Ecto neural progenitor cell (in vitro differentiated cells): ENCODE data around the gene ABCD1.
"Not testable (repeated sequence)": the region's sequence is repeated elsewhere in the genome, so short reads cannot be mapped to it uniquely, and the experiment has no call there.

Experiments
- DNase-seq: peaks from one replicate; pipeline ENCODE4 v3.0.0-alpha.2; 2018; ENCODE audit warnings: low spot score

The ABCD1 gene

GRCh38 chrX:153724252-153725038 is at the start of gene ABCD1, which contains the start of gene BCAP31:
ABCD1 (plus strand) TSS chrX:153724856; CDS start chrX:153725267, 411 bp downstream.
BCAP31 (minus strand) TSS chrX:153724387; CDS start chrX:153723244, 1,143 bp downstream.
- peak; percentile 90 for DNase-seq

- no peak for DNase-seq
Observed at GRCh38 chrX:153681175-153681574, 43.5 kb upstream of the ABCD1 start.

DNA sequence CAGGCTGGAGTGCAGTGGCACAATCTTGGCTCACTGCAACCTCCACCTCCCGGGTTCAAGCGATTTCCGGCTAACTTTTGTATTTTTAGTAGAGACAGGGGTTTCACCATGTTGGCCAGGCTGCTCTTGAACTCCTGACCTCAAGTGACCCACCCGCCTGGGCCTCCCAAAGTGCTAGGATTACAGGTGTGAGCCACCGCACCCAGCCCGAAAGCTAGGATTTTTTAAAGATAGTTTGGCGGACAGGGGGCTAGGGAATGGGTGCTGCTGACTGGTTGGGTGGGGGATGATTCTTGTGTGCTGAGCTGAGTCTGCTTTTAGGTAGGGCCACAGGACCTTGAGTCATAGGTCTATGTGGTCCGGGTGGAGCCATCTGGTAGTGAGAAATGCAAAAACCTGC is 41.2 kb upstream of the ABCD1 start:
- DNase-seq, result not testable (repeated sequence)

- peak; percentile 79 for DNase-seq
Observed at GRCh38 chrX:153684467-153685155, 40.0 kb upstream of the ABCD1 start.

GRCh38 chrX:153685156-153685536 is 39.5 kb upstream of the ABCD1 start:
- DNase-seq, result peak; percentile 62

GRCh38 chrX:153685751-153686696 is 38.6 kb upstream of the ABCD1 start:
- DNase-seq, result no peak

GRCh38 chrX:153686711-153687110 is 37.9 kb upstream of the ABCD1 start:
- peak; percentile 65 for DNase-seq

DNA sequence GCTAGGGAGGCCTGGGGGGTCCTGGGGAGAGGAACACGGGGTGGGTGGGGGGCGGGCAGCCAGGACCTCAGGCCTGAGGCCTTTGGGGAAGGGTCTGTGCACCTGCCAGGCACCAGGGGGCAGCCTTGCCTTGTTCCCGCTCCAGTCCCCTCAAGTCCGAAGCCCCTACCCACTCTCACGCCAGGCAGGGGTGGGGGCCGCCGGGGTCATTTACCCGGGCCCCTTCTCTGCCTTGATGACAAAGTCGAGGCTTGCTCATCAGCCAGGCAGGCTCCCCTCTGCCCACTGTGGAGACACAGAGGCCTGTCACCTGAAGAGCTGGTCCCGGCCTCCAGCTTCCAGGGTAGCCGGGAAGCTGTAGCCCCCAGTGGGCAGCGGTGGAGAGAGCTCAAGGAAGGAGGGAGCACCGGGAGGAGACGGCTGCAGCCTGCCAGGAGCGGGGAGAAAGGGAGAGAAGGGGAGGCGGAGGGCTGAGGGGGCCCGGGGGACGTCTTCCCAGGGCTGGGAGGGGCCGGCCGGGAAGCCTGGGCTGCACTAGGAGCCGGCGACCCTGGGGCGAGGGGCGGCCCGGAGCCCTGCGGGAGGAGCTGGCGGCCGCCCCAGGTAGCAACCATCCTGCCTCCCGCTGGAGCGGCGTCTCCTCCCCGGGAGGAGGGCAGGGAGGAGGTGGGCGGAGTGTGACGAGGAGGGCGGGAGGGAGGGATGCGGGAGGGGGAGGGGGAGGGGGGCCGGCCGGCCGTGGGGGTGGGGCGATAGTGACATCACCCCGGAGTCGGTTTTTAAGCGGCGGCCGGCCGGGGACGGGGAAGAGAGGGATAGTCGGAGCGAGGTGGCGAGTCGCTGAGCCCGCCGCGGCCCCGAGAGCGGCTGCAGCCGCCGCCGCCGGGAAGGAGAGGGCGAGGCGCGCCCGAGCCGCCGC is 37.3 kb upstream of the ABCD1 start, which contains the start of gene SLC6A8:
Gene SLC6A8 (plus strand): TSS at position 806 of the 919 bp plus-strand sequence. CDS start 649 bp downstream, outside the sequence.
- DNase-seq, result peak; percentile 80

- DNase-seq, result no peak
Observed at GRCh38 chrX:153688071-153688470, 36.6 kb upstream of the ABCD1 start.

GRCh38 chrX:153688506-153688905 is 36.1 kb upstream of the ABCD1 start:
- DNase-seq, result no peak

GRCh38 chrX:153688911-153689590 is 35.6 kb upstream of the ABCD1 start:
- DNase-seq, result no peak

DNA sequence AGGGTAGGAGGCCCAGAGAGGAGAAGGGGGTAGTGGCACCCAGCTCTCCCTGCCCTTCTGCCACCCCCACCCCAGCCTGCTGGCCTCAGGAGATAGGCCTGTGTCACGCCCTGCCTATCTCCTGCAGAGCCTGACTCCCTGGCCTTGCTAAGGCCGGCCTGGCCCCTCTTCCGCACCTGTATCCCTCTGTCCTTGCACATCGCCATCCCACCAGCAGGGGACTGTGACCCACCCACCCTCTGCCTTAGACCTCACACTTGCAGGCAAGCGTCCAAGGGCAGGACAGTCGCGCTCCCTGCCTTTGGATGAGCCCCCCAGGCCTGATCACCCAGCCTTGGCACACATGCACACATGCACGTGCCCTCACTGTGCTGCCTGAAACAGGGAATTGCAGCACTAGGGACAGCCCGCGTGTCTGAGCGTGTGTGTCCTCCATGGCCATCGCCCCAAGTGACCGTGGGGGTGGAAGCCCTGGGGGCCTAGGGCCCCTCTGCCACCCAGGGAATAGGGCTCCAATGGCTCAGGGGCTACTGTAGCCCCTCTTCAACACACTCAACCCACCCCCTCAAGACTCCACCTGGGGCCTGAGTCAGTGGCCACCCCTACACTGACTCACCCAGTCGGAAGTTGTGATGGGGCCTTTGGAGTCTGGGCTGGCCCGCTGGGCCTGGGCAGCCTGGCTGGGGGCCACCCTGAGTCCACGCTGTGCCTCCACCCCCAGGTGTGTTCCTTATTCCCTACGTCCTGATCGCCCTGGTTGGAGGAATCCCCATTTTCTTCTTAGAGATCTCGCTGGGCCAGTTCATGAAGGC is 34.8 kb upstream of the ABCD1 start:
- DNase-seq, result no peak

GRCh38 chrX:153690466-153690865 is 34.2 kb upstream of the ABCD1 start:
- no peak for DNase-seq

- not testable (repeated sequence) for DNase-seq
Observed at GRCh38 chrX:153691032-153691827, 33.4 kb upstream of the ABCD1 start.

DNA sequence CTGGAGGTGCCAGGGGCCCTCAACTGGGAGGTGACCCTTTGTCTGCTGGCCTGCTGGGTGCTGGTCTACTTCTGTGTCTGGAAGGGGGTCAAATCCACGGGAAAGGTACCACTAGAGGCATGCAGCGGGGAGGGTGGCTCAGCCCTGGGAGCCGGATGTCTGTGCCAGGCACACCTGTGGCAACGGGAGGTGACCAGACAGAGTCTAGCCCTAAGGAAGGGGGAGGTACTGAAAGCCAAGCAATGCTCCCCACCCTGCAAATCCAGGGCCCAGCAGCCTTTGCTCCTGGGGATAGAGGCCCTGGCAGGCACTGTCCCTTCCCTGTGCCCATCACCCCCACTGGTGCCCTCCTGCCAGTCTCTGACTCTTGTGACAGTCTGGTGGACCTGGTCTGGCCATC is 32.7 kb upstream of the ABCD1 start:
- no peak for DNase-seq

DNA sequence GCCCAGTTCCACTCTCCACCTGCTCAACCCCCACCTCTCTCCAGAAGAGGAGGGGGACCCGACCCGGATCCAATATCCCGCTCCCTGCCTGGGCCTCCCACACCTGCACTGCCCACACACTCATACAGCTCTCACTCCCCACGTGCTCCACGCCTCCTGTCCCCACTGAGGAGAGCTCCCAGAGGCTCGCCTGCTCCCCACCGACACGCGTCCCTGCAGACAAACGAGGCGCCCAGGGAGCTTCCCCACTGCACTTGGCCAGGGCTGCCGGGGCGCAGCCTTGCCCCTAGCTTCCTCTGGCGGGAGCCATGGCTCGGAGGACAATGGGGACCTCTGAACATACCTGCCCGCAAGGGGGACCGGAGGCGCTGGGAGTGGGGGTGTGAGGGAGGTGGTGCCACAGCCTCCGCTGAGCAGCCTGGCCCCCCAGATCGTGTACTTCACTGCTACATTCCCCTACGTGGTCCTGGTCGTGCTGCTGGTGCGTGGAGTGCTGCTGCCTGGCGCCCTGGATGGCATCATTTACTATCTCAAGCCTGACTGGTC is 32.0 kb upstream of the ABCD1 start:
- DNase-seq, result no peak

DNA sequence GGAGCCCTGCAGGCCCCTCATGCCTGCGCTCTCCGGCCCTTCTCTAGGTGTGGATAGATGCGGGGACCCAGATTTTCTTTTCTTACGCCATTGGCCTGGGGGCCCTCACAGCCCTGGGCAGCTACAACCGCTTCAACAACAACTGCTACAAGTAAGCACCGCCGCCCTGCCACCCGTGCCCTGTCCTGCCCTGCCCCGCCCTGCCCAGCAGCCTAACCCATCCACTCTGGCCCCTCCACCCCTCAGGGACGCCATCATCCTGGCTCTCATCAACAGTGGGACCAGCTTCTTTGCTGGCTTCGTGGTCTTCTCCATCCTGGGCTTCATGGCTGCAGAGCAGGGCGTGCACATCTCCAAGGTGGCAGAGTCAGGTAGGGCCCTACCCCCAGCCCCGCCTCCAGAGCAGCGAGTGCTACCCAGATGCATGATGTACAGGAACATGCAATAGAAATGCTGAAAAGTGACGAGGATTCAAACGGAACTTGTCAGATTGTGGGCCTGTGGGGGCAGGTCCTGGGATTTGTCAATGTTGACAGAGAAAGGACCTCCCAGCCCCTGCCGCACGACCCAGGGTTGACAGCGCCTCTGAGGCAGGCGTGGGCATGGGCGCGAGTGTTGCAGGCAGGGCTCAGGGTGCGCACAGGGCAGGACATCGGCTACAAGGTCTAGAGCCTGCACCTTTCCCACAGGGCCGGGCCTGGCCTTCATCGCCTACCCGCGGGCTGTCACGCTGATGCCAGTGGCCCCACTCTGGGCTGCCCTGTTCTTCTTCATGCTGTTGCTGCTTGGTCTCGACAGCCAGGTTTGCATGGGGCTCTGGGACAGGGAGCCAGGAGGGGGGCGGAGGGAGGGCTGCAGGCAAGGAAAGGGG is 31.2 kb upstream of the ABCD1 start:
- no peak for DNase-seq
